Upper lobe of right lung (tissue), 1 donor: Measurements from ENCODE around the gene ZNF688. TPM values are rescaled to one million over a fixed set of nuclear protein-coding genes. Genes with fewer than 3 reads are reported as not detected.
A peak's percentile ranks its signal among the peaks of the same experiment; 100 is the strongest.
"Not testable (repeated sequence)": the region's sequence is repeated elsewhere in the genome, so short reads cannot be mapped to it uniquely, and the experiment has no call there.

Experiments used
- ATAC-seq: fragments of 200-7000 bp; cut with Tn5 transposase; one replicate; pipeline ENCODE4 v1.9.1; 2020; ENCODE audit warnings: mild to moderate bottlenecking, moderate library complexity
- DNase-seq: peaks from one replicate; pipeline ENCODE4 v3.0.0-alpha.2; 2020
- H3K27ac ChIP-seq: fragments of 200-600 bp; one replicate; pipeline ENCODE4 v1.8.0; 2022
- H3K27me3 ChIP-seq: fragments of 200-600 bp; one replicate; pipeline ENCODE4 v1.8.0; 2022; ENCODE audit warnings: mild to moderate bottlenecking
- H3K36me3 ChIP-seq: fragments of 200-600 bp; one replicate; pipeline ENCODE4 v1.8.0; 2022
- H3K4me1 ChIP-seq: fragments of 200-600 bp; one replicate; pipeline ENCODE4 v1.8.0; 2022
- H3K4me3 ChIP-seq: fragments of 200-600 bp; one replicate; pipeline ENCODE4 v1.8.0; 2022; ENCODE audit warnings: mild to moderate bottlenecking
- H3K9me3 ChIP-seq: fragments of 200-600 bp; one replicate; pipeline ENCODE4 v1.8.0; 2022
- CTCF ChIP-seq: fragments of 200-600 bp; IDR thresholded peaks from one replicate; pipeline ENCODE4 v1.8.0; 2022; ENCODE audit warnings: antibody characterized with exemption
- intact Hi-C: fragments of 100-400 bp; cut with DNase I; formaldehyde crosslinking; loops from one replicate; pipeline ENCODE4 v1.11.0; 2022
- total RNA-seq: library from RNA; stranded (reverse); fragmentation: NEBNext Ultra II Directional; extraction: Animal tissue kit (Norgen Biotek cat#: 25700); gene quantifications from one replicate; pipeline ENCODE4 v1.2.1, GENCODE V29; 2021
- donor health status: DM: no; HTN: yes; CAD: no; lungs with severe emphysema.

ZNF688 gene
- total RNA-seq, 1 donor from 2014 or later, result 13.1 TPM

DNA sequence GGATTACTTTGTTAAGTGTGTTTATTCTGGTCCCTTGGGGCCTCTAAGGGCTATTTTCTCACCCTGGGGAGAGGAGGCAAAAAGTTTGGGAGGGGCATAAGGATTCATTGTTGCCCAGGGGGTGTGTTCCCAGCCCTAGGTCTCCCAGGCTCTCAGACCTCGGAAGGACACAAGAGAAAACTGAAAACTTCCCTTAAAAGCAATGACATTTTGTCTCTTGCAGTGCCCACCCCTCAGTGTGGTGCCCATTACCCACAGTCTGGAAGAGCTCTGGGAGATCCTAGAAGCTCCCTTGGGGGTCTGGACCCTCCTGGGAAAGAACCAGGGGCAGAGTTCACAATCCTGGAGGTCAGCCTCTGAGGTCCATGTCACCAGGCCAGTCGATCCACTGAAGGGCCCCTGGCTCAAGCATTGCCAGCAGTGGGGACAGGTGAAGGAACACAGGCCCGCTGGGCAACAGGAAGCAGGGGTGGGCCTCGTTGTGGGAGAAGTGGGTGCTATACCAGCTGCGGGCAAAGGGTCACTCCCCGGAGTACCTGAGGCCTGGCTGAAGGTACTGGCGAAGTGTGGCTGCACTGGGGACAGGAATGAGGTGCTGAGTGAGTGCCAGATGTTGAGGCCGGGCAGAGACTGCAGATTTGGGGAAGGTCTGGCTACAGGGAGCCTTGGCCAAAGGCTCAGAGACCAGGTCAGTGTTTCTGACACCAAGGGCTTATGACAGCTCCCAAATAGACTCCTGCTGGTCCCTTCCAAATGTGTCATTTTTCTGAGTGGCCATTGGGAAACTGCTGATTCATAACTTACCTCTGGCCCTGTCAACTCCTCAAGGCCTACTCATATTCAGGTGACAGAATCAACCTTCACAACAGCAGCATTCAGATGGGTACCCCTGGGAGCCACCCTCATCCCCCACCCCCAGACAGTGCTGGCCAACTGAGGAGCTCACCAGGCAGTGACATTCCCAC is 32.2 kb downstream of the ZNF688 start:
- H3K36me3 ChIP-seq, result no peaks in the 10 kb centered on the region
- no peak overlapping the region for H3K4me3 ChIP-seq
- intact Hi-C loops, result no loop called here
- DNase-seq, result no peak
- H3K27me3 ChIP-seq, result no peaks in the 10 kb centered on the region
- no peaks in the 10 kb centered on the region for H3K9me3 ChIP-seq
- ATAC-seq, result no peak
- no peak overlapping the region for H3K27ac ChIP-seq
- peaks cover 6% of the 10 kb centered on the region for H3K4me1 ChIP-seq
- TF ChIP-seq CTCF, result no peak

DNA sequence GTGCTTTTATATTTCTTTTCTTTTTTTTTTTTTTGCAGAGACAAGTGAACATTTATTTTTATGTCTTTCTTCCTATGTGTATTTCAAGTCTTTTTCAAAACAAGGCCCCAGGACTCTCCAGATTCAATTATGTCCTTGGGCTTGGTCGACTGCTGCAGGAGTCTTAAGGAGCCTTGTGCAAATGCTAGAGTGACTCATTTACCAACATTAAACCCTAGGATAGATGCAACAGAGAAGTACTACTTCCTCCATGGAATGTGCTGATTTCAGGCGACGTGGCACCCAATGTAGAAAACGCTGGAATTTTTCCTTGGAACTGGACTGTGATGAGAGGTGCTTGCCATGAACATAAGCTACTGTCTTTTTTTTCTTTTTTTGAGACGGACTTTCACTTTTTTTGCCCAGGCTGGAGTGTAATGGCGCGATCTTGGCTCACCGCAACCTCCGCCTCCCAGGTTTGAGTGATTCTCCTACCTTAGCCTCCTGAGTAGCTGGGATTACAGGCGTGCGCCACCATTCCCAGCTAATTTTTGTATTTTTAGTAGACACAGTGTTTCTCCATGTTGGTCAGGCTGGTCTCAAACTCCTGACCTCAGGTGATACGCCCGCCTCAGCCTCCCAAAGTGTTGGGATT is 35.0 kb downstream of the ZNF688 start:
- peaks cover 11% of the 10 kb centered on the region for H3K36me3 ChIP-seq
- intact Hi-C loops, H3K27me3 ChIP-seq, ATAC-seq, DNase-seq, H3K9me3 ChIP-seq: not testable (repeated sequence)
- peak overlapping the region; percentile 85 for H3K4me3 ChIP-seq
- peak overlapping the region; percentile 97 for H3K27ac ChIP-seq
- H3K4me1 ChIP-seq, result peaks cover 13% of the 10 kb centered on the region

DNA sequence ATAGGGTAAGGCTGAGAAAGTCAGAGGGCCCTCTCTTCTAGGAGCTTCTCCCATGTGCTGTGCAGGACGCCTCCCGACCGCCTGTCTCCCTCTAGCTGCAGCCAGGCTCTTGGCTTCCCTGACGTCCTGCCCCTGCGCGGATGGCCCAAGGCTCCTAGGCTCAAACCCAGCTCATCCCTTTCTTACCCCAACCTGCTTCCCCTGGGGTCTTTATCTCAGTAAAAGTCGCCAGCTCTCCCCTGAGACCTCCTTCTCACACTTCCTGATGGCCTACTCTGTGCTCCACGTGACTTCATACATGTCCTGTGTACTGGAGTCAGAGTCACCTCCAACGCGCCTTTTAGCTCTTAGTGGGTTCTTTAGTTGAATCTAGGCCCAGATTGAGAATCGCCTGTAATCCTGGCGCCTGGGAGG is 35.7 kb downstream of the ZNF688 start:
- H3K27me3 ChIP-seq, result no peaks in the 10 kb centered on the region
- DNase-seq, result peak; percentile 86
- H3K4me1 ChIP-seq, result peaks cover 14% of the 10 kb centered on the region
- peak overlapping the region; percentile 97 for H3K27ac ChIP-seq
- intact Hi-C loops, result no loop called here
- peak; percentile 65 for TF ChIP-seq CTCF
- ATAC-seq, result peak; percentile 81
- peaks cover 17% of the 10 kb centered on the region for H3K36me3 ChIP-seq
- peak overlapping the region; percentile 85 for H3K4me3 ChIP-seq
- no peaks in the 10 kb centered on the region for H3K9me3 ChIP-seq

DNA sequence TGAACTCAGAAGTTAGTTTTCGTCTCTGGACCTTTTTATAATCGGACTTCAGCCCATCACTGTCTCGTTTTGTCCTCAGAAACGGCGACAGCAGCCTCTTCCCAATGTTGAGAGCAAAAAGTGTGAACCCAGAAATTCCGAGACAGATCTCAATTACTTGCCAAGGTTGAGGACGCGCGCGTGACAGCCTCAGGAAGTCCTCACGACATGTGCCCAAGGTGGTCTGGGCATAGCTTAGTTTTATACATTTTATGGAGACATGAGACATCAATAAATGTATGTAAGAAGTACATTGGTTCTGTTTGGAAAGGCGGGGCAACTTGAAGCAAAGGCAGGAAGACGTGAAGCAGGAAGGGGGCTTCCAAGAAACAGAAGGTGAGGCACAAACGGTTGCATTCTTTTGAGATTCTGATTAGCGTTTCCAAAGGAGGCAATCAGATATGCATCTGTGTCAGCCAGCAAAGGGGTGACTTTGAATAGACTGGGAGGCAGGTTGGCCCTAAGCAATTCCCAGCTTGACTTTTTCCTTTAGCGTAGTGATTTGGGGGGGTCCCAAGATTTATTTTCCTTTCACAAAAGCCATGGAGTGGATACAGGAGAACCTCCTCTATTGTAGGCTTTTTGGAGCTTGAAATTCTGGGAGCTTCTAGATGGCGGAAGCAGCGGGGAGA is 36.3 kb downstream of the ZNF688 start:
- H3K36me3 ChIP-seq, result peaks cover 18% of the 10 kb centered on the region
- H3K27ac ChIP-seq, result peak overlapping the region; percentile 97
- intact Hi-C loops, result no loop called here
- DNase-seq (no peak), ATAC-seq (no peak)
- H3K4me1 ChIP-seq, result peaks cover 19% of the 10 kb centered on the region
- peak overlapping the region; percentile 85 for H3K4me3 ChIP-seq
- no peaks in the 10 kb centered on the region for H3K27me3 ChIP-seq
- TF ChIP-seq CTCF, result no peak
- H3K9me3 ChIP-seq, result no peaks in the 10 kb centered on the region

DNA sequence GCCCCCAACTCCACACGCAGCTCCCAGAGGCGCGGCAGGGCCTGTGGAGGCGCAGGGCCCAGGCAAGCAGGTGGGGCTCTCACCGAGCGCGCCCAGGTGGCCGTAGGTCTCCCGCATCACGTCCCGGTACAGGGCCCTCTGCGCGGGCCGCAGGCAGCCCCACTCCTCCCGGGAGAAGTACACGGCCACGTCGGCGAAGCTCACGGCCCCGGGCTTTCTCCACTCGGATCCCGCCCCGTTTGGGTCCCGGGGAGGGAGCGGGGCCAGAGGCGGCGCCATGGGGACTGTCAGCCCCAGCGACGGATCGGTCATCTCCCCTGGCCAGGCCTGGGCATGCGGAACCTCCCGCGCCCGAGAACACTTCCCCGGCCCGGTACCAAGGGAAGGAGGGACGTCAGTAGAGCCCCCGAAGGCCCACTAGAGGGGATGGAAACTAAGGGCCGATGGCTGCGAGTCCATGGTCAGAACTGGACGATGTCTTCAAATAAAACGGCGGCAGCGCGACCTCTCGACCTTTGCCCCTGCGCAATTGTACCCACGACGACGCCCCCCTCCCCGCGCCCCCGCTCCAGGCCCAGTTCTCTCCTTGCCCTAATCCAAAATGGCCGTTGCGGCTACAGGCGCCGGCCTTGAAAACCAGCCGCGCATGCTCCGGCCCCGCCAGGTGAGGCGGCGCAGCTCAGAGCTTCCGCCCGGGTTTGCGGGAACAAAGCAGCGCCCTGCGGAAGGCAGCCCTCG is 37.0 kb downstream of the ZNF688 start, which contains the start of gene ZNF747:
ZNF747 (minus strand) TSS at position 491 of the 738 bp plus-strand sequence; CDS start at position 312, 179 bp downstream.
- no peaks in the 10 kb centered on the region for H3K9me3 ChIP-seq
- H3K4me1 ChIP-seq, result peaks cover 20% of the 10 kb centered on the region
- no peak for TF ChIP-seq CTCF
- H3K4me3 ChIP-seq, result peak within 1 kb of the TSS; percentile 85
- ATAC-seq (peak; percentile 91), DNase-seq (peak; percentile 96)
- no peaks in the 10 kb centered on the region for H3K27me3 ChIP-seq
- intact Hi-C loops, result no loop called here
- peaks cover 18% of the 10 kb centered on the region for H3K36me3 ChIP-seq
- peak within 1 kb of the TSS; percentile 97 for H3K27ac ChIP-seq
